HCT116 (cell line): ENCODE data around the gene SEC24A. TPM values are rescaled to one million over a fixed set of nuclear protein-coding genes. Genes with fewer than 3 reads are reported as not detected.

Source experiments
- ATAC-seq: fragments of 200-7000 bp; cut with Tn5 transposase; 2 replicates; pipeline ENCODE4 v1.9.1; 2020; ENCODE audit warnings: mild to moderate bottlenecking, moderate library complexity
- BruUV-seq: library from RNA; stranded (reverse); fragments of 400-500 nt; replicated peaks from 2 replicates; lab custom pipeline; 2021; lab: Mats Ljungman, UMichigan
- CTCF ChIA-PET: fragments of 300-600 bp; sonication (Branson Sonifier 250); formaldehyde crosslinking; loops from one replicate; lab custom pipeline; 2021; ENCODE audit warnings: antibody characterized with exemption; lab: Charles Lee
- POLR2A ChIA-PET: fragments of 300-600, 350-600 bp; sonication (Branson Sonifier 250); formaldehyde crosslinking; loops from one replicate; lab custom pipeline; 2021; ENCODE audit warnings: antibody characterized with exemption; lab: Charles Lee
- RAD21 ChIA-PET, 2 experiments: fragments of 300-600 bp; sonication (Branson Sonifier 250); formaldehyde crosslinking; loops; one replicate each; lab custom pipeline; 2023; ENCODE audit warnings: low total read pairs in 2 of 2; ENCODE audit not compliant: uncharacterized antibody in 2 of 2, unreplicated experiment in 2 of 2, low non-redundant PET in 1 of 2; lab: Charles Lee
- DNase-seq: peaks from one replicate; pipeline ENCODE4 v3.0.0-alpha.2; 2010; ENCODE audit warnings: low read depth, low spot score
- H2AFZ ChIP-seq: fragments of 200-600 bp; shearing (Covaris generic), sonication (generic); 2 replicates; pipeline ENCODE4 v1.6.1; 2017; ENCODE audit warnings: low read depth, mixed run types, mixed read lengths, antibody characterized with exemption, low read length; ENCODE audit not compliant: poor library complexity, severe bottlenecking
- H3K27ac ChIP-seq: 2 replicates; pipeline ENCODE4 v1.5.1; 2012; ENCODE audit warnings: low read depth, low read length
- H3K27me3 ChIP-seq: fragments of 200-600 bp; sonication (generic); 2 replicates; pipeline ENCODE4 v1.6.1; 2016; ENCODE audit warnings: mixed run types, low read length, mixed read lengths; ENCODE audit not compliant: insufficient read depth
- H3K36me3 ChIP-seq, 2 experiments: fragments of 200-500 bp in 1 of 2; fragments of 200-600 bp in 1 of 2; sonication (Bioruptor generic) in 1 of 2; sonication (generic) in 1 of 2; 2 replicates each; pipeline versions ENCODE4 v1.5.1 to v1.6.1; 2014 to 2016; ENCODE audit warnings: low read length in 2 of 2, inconsistent platforms in 1 of 2, mixed read lengths in 1 of 2, mixed run types in 1 of 2; ENCODE audit not compliant: insufficient read depth in 2 of 2, control insufficient read depth in 1 of 2
- H3K4me1 ChIP-seq, 2 experiments: fragments of 200-600 bp in 1 of 2; sonication (generic) in 1 of 2; 2 replicates each; pipeline versions ENCODE4 v1.5.1 to v1.6.1; 2012 to 2017; ENCODE audit warnings: low read length in 2 of 2, inconsistent platforms in 1 of 2, mild to moderate bottlenecking in 1 of 2, mixed read lengths in 1 of 2, mixed run types in 1 of 2, moderate library complexity in 1 of 2; ENCODE audit not compliant: insufficient read depth in 2 of 2, control insufficient read depth in 1 of 2
- H3K4me2 ChIP-seq: fragments of 200-600 bp; sonication (generic); 2 replicates; pipeline ENCODE4 v1.6.1; 2017; ENCODE audit warnings: mixed run types, low read length, mixed read lengths
- H3K4me3 ChIP-seq, 2 experiments: fragments of 200-600 bp in 1 of 2; sonication (generic) in 1 of 2; replicated peaks in 1 of 2; 2 replicates each; pipeline ENCODE4 v1.5.1; 2011 to 2016; ENCODE audit warnings: low read length in 2 of 2, control low read depth in 1 of 2, low read depth in 1 of 2, mild to moderate bottlenecking in 1 of 2, mixed read lengths in 1 of 2, mixed run types in 1 of 2
- H3K79me2 ChIP-seq: fragments of 200-600 bp; sonication (generic); 2 replicates; pipeline ENCODE4 v1.6.1; 2017; ENCODE audit warnings: mild to moderate bottlenecking, mixed run types, low read length, moderate library complexity, mixed read lengths; ENCODE audit not compliant: insufficient read depth
- H3K9ac ChIP-seq: fragments of 200-600 bp; sonication (generic); 2 replicates; pipeline ENCODE4 v1.6.1; 2016; ENCODE audit warnings: low read length, mixed read lengths
- H3K9me2 ChIP-seq: fragments of 200-600 bp; sonication (generic), shearing (Covaris generic); 2 replicates; pipeline ENCODE4 v1.6.1; 2017; ENCODE audit warnings: mixed run types, mild to moderate bottlenecking, moderate library complexity; ENCODE audit not compliant: insufficient read depth
- H3K9me3 ChIP-seq, 2 experiments: fragments of 200-500 bp in 1 of 2; fragments of 200-600 bp in 1 of 2; sonication (Bioruptor generic) in 1 of 2; sonication (generic) in 1 of 2; 2 replicates each; pipeline ENCODE4 v1.6.1; 2014 to 2017; ENCODE audit warnings: low read length in 2 of 2, mixed read lengths in 2 of 2, inconsistent platforms in 1 of 2, low read depth in 1 of 2, mild to moderate bottlenecking in 1 of 2, mixed run types in 1 of 2, moderate library complexity in 1 of 2; ENCODE audit not compliant: control insufficient read depth in 1 of 2, insufficient read depth in 1 of 2
- H4K20me1 ChIP-seq: fragments of 200-600 bp; sonication (generic), shearing (Covaris generic); 2 replicates; pipeline ENCODE4 v1.6.1; 2017; ENCODE audit warnings: mixed run types, mild to moderate bottlenecking, moderate library complexity; ENCODE audit not compliant: insufficient read depth
- CBX3 ChIP-seq: IDR thresholded peaks from 2 replicates; pipeline ENCODE4 v1.6.1; 2012; ENCODE audit warnings: low read depth
- EZH2 ChIP-seq: fragments of 200-600 bp; sonication (generic); IDR thresholded peaks from 2 replicates; pipeline ENCODE4 v1.6.1; 2017; ENCODE audit warnings: antibody characterized with exemption, mixed run types
- EZH2phosphoT487 ChIP-seq: fragments of 200-600 bp; IDR thresholded peaks from 2 replicates; pipeline ENCODE4 v1.6.1; 2018; ENCODE audit warnings: antibody characterized with exemption, borderline replicate concordance
- RAD21 ChIP-seq: IDR thresholded peaks from 2 replicates; pipeline ENCODE4 v1.6.1; 2012; ENCODE audit warnings: low read depth, mild to moderate bottlenecking
- SIN3A ChIP-seq: IDR thresholded peaks from 2 replicates; pipeline ENCODE4 v1.6.1; 2012; ENCODE audit warnings: low read depth
- YY1 ChIP-seq: IDR thresholded peaks from 2 replicates; pipeline ENCODE4 v1.6.1; 2011; ENCODE audit warnings: low read length, low read depth, moderate library complexity, mild to moderate bottlenecking; ENCODE audit not compliant: insufficient replicate concordance; ENCODE audit errors: extremely low read depth
- ZFX ChIP-seq: fragments of 450-650 bp; IDR thresholded peaks from 2 replicates; pipeline ENCODE4 v1.6.1; 2017
- intact Hi-C: fragments of 100-400 bp; cut with micrococcal nuclease; formaldehyde crosslinking; loops from 2 replicates; pipeline ENCODE4 v1.10.0; 2022
- total RNA-seq: library from RNA; stranded (reverse); gene quantifications from one replicate; pipeline ENCODE4 v1.2.1, GENCODE V29; 2021; ENCODE audit not compliant: unreplicated experiment
- TF ChIP-seq, protein P1 (sequence below): IDR thresholded peaks from 2 replicates; pipeline ENCODE4 v1.6.1; 2011; ENCODE audit warnings: mild to moderate bottlenecking, low read length, moderate library complexity; ENCODE audit not compliant: insufficient replicate concordance; ENCODE audit errors: extremely low read depth
- TF ChIP-seq, protein P2 (sequence below): IDR thresholded peaks from 2 replicates; pipeline ENCODE4 v1.6.1; 2012
- TF ChIP-seq, protein P3 (sequence below), 3 experiments: fragments of 200-600 bp in 1 of 3; sonication (generic) in 1 of 3; IDR thresholded peaks in 2 of 3; conservative IDR thresholded peaks in 1 of 3; 2 replicates each; pipeline ENCODE4 v1.5.1; 2012 to 2017; ENCODE audit warnings: low read depth in 2 of 3, low read length in 2 of 3, antibody characterized with exemption in 1 of 3, borderline replicate concordance in 1 of 3, control low read depth in 1 of 3, mild to moderate bottlenecking in 1 of 3, mixed read lengths in 1 of 3, mixed run types in 1 of 3, moderate library complexity in 1 of 3; ENCODE audit not compliant: insufficient read depth in 1 of 3

The SEC24A gene
- total RNA-seq, 1 experiment from 2014 or later: 16.8 TPM

DNA sequence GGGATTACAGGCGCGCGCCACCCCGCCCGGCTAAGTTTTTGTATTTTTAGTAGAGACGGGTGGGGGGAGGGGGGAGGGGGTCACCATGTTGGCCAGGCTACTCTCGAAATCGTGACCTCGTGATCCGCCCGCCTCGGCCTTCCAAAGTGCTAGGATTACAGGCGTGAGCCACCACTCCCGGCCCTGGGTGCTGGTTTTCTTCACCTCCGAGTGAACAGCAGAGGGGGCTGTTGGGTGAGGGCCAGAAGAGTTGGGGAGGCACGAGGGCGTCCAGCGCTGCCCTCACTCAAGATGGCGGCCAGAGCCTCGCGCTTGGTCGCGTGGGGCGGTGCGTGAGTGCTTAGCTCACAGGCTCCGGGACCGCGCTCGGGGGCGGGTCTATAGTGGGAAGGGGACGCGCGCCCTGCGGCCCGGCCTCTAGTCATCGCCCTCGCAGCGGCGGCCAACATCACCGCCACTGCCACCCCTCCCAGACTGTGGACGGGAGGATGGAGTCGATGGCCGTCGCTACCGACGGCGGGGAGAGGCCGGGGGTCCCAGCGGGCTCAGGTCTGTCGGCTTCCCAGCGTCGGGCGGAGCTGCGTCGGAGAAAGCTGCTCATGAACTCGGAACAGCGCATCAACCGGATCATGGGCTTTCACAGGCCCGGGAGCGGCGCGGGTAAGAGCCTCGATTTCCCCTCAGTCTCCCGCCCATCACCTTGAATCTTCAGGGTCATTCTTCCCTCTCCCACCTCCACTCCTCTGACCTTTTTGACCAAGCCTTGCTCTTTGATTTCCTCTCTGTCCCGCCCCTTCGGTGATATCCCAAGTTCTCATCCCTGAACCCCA, 89.8 kb downstream of the SEC24A start, which contains the start of gene CAMLG (continued):
- TF ChIP-seq, protein P1, sequence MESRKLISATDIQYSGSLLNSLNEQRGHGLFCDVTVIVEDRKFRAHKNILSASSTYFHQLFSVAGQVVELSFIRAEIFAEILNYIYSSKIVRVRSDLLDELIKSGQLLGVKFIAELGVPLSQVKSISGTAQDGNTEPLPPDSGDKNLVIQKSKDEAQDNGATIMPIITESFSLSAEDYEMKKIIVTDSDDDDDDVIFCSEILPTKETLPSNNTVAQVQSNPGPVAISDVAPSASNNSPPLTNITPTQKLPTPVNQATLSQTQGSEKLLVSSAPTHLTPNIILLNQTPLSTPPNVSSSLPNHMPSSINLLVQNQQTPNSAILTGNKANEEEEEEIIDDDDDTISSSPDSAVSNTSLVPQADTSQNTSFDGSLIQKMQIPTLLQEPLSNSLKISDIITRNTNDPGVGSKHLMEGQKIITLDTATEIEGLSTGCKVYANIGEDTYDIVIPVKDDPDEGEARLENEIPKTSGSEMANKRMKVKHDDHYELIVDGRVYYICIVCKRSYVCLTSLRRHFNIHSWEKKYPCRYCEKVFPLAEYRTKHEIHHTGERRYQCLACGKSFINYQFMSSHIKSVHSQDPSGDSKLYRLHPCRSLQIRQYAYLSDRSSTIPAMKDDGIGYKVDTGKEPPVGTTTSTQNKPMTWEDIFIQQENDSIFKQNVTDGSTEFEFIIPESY: no peak
- TF ChIP-seq YY1: peak; percentile 100
- TF ChIP-seq RAD21: peak; percentile 65

DNA sequence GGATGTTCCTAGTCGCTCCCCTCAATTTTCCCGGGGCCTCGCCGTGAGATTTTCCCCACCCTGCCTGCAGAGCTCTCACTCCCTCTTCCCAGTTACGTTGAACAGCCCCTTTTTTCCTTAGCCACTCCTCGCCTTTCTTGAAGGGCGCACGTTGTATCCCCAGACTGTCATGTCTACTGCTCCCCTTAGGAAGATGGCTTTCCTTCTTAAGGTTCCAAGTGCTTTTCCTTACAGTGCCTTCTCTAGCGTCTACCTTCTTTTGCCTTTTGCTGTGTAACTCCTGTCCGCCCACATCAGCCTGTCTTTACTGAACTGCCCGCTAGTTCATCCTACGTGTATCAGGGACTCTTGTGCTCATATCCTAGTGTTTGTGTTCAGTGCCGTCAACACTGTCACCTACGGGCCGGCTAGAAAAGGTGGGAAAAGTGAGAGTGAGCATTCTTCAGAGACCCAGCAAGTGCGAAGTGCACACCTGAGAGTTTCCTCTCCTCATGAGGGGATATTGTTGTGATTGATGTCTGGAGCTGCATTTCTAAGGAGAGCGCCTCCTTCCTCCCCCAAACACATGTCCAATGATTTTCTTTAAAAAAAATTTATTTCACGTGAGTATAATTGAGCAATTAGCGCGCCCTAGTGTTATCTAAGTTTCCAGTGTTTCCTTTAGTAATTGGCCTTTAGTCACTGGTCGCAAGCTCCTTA, 90.5 kb downstream of the SEC24A start:
- Histone ChIP-seq H3K4me1 (peaks cover 9 to 24% of the 10 kb centered on the region in 2 experiments), H3K27ac (peak overlapping the region; percentile 70), H3K9ac (peak overlapping the region; percentile 71), H3K4me3 (peak overlapping the region; percentile 66 to 77), H3K79me2 (peaks cover 44% of the 10 kb centered on the region), H3K9me2 (no peaks in the 10 kb centered on the region), H3K36me3 (peaks cover 6 to 8% of the 10 kb centered on the region in 2 experiments; a peak in 2 of 4 replicates), H3K9me3 (no peaks in the 10 kb centered on the region), H3K27me3 (no peaks in the 10 kb centered on the region), H3K4me2 (peak overlapping the region; percentile 84), H2AFZ (no peak overlapping the region), H4K20me1 (no peaks in the 10 kb centered on the region)
- ChIA-PET POLR2A (interaction anchor here (0.8 to 1.6 kb wide), 4 partner anchors 19 to 215 kb away, joined by 3 to 16 read pairs (median 6); partner anchors contain the start of genes C5orf24, DDX46 and PCBD2), RAD21 (interaction anchor here (0.9 to 2.2 kb wide), 3 partner anchors 152 to 166 kb away, joined by 3 to 5 read pairs (median 5); partner anchors contain the start of gene PCBD2 (in 1 of the 2)), CTCF (interaction anchor here (0.6 to 2.4 kb wide), 8 partner anchors 12 to 167 kb away, joined by 3 to 15 read pairs (median 4); partner anchors contain the start of genes DDX46 and PCBD2)
- DNase-seq: peak; percentile 55
- TSS peak; percentile 48 for BruUV-seq
- intact Hi-C loops: loop anchor here (1.0 to 10.0 kb wide), 4 partner anchors 152 to 463 kb away; partner anchors contain the start of gene PCBD2
- ATAC-seq: peak; percentile 57
- TF ChIP-seq SIN3A (peak; percentile 46), EZH2 (no peak), CBX3 (peak; percentile 74), ZFX (no peak), EZH2phosphoT487 (no peak)
- TF ChIP-seq, protein P2, sequence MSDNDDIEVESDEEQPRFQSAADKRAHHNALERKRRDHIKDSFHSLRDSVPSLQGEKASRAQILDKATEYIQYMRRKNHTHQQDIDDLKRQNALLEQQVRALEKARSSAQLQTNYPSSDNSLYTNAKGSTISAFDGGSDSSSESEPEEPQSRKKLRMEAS: peak; percentile 96
- TF ChIP-seq, protein P3, sequence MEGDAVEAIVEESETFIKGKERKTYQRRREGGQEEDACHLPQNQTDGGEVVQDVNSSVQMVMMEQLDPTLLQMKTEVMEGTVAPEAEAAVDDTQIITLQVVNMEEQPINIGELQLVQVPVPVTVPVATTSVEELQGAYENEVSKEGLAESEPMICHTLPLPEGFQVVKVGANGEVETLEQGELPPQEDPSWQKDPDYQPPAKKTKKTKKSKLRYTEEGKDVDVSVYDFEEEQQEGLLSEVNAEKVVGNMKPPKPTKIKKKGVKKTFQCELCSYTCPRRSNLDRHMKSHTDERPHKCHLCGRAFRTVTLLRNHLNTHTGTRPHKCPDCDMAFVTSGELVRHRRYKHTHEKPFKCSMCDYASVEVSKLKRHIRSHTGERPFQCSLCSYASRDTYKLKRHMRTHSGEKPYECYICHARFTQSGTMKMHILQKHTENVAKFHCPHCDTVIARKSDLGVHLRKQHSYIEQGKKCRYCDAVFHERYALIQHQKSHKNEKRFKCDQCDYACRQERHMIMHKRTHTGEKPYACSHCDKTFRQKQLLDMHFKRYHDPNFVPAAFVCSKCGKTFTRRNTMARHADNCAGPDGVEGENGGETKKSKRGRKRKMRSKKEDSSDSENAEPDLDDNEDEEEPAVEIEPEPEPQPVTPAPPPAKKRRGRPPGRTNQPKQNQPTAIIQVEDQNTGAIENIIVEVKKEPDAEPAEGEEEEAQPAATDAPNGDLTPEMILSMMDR (IDR thresholded peaks at IDR 0.05 in 2 of 3, conservative IDR thresholded peaks at IDR 0.05 in 1 of 3; ENCODE audit: borderline replicate concordance in 1 of 3, insufficient read depth in 1 of 3, low read depth in 2 of 3, low read length in 2 of 3): peak; percentile 1 to 80 (median 28); a peak in 3 of 6 replicates
- TF ChIP-seq, protein P1: no peak
